Erythroblast (primary cell): ENCODE results near the gene RIC8A.

ENCODE experiments used
- GATA1 ChIP-seq: IDR thresholded peaks from 2 replicates; pipeline ENCODE4 v1.6.1; 2011; ENCODE audit warnings: low read depth, mild to moderate bottlenecking, control low read depth, low read length, moderate library complexity
- POLR2A ChIP-seq: IDR thresholded peaks from 2 replicates; pipeline ENCODE4 v1.6.1; 2011; ENCODE audit warnings: mild to moderate bottlenecking, low read length

- TF ChIP-seq POLR2A = no peak
- TF ChIP-seq GATA1 = no peak
These were observed 41.6 kb downstream of the RIC8A start for GRCh38 chr11:249062-249461.
